ENCODE data around the gene ETS2. TPM values are rescaled to one million over a fixed set of nuclear protein-coding genes. Genes with fewer than 3 reads are reported as not detected.

Gene ETS2
- total RNA-seq, 4 donors from 2014 or later = 72.6 to 147 (median 98.5) TPM

DNA sequence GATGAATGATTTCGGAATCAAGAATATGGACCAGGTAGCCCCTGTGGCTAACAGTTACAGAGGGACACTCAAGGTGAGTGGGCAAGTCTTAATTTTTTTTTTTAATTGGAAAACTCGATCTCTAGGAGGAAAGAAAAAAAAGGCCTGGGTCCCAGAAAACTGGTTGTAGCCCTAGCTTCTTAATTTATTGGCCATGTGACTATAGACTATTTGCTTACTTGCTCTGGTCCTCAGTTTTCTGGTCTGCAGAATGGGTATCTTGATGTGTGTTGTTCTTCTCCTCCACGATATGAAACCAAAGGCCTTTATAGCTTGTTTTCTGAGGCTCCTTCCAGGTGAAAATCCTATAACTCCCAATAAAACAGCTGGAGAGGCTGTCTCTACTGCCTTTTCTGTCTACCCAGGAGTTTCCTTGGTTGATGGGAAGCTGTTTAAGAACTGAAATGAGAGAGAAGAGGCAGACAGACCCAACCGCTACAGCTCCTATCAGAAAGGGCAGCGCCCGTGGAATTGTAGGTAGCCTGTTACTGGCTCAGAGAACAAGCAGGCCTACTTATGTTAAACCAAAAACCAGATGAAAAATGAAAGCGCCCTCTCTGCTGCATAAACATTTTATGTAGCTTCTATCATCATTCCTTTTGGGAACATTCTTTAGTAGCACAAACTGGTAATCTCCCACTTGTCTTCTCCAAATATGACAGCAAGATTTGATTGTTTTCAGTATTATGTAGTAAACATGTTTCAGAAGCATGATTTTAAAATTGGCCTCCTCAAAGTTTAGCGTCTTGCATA, 4.5 kb downstream of the ETS2 start:
- Histone ChIP-seq H3K4me1 (no peaks in the 10 kb centered on the region), H3K36me3 (no peaks in the 10 kb centered on the region), H3K27ac (peak overlapping the region; percentile 94 to 98), H3K9me3 (no peaks in the 10 kb centered on the region), H3K4me3 (no peak overlapping the region), H3K27me3 (no peaks in the 10 kb centered on the region)
- intact Hi-C loops (cut with DNase I; ENCODE audit: low total_unique reads) = no loop called here
- no peak for DNase-seq
- TF ChIP-seq, protein P1, sequence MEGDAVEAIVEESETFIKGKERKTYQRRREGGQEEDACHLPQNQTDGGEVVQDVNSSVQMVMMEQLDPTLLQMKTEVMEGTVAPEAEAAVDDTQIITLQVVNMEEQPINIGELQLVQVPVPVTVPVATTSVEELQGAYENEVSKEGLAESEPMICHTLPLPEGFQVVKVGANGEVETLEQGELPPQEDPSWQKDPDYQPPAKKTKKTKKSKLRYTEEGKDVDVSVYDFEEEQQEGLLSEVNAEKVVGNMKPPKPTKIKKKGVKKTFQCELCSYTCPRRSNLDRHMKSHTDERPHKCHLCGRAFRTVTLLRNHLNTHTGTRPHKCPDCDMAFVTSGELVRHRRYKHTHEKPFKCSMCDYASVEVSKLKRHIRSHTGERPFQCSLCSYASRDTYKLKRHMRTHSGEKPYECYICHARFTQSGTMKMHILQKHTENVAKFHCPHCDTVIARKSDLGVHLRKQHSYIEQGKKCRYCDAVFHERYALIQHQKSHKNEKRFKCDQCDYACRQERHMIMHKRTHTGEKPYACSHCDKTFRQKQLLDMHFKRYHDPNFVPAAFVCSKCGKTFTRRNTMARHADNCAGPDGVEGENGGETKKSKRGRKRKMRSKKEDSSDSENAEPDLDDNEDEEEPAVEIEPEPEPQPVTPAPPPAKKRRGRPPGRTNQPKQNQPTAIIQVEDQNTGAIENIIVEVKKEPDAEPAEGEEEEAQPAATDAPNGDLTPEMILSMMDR (IDR thresholded peaks at IDR 0.05) = no peak
- TF ChIP-seq POLR2A (IDR thresholded peaks at IDR 0.05) = no peak

DNA sequence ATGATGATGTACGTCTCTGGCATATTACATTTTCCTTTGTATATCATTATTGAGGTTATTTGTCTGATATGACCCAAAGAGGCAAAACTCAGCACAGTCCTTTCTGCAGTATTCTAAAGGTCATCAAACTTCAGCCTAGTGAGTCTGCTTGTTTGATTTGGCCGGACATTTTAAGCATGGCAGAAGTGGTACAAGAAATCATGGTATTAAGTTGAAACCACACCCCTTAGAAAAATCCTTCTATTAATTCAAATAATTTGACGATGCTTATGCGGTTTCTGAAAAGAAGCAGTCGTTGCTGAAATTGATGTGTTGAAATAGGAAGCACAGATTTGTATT, 5.1 kb downstream of the ETS2 start:
- Histone ChIP-seq H3K9me3 (no peaks in the 10 kb centered on the region), H3K27me3 (no peaks in the 10 kb centered on the region), H3K4me3 (no peak overlapping the region), H3K27ac (peak overlapping the region; percentile 94 to 98), H3K4me1 (no peaks in the 10 kb centered on the region), H3K36me3 (no peaks in the 10 kb centered on the region)
- TF ChIP-seq, protein P1 (IDR thresholded peaks at IDR 0.05) = no peak
- no peak for TF ChIP-seq POLR2A (IDR thresholded peaks at IDR 0.05)
- intact Hi-C loops (cut with DNase I; ENCODE audit: low total_unique reads) = no loop called here
- DNase-seq = no peak

DNA sequence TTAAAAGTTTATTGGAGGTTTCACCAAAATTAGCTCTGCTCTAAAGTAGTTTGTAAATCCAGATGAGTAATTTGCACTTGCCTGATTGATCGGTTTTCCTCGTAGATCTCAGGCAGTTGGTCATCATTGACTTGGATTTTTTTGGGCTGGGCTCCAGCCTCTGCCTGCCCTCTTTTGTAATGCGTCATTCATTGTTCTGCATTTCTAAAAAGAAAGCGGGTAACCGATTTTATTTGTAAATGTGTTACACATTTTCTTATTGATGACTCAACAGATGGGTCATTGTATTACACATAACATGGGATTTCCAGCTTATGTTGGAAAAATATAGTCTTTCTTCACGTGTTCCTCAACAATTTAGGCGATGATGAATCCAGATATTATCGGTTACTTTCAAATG, 5.5 kb downstream of the ETS2 start:
- intact Hi-C loops (cut with DNase I; ENCODE audit: low total_unique reads) = no loop called here
- DNase-seq = no peak
- Histone ChIP-seq H3K27ac (peak overlapping the region in 1 of 2 donors; percentile 94), H3K27me3 (no peaks in the 10 kb centered on the region), H3K4me3 (no peak overlapping the region), H3K9me3 (no peaks in the 10 kb centered on the region), H3K36me3 (no peaks in the 10 kb centered on the region), H3K4me1 (no peaks in the 10 kb centered on the region)
- no peak for TF ChIP-seq POLR2A (IDR thresholded peaks at IDR 0.05)
- TF ChIP-seq, protein P1 (IDR thresholded peaks at IDR 0.05) = no peak

DNA sequence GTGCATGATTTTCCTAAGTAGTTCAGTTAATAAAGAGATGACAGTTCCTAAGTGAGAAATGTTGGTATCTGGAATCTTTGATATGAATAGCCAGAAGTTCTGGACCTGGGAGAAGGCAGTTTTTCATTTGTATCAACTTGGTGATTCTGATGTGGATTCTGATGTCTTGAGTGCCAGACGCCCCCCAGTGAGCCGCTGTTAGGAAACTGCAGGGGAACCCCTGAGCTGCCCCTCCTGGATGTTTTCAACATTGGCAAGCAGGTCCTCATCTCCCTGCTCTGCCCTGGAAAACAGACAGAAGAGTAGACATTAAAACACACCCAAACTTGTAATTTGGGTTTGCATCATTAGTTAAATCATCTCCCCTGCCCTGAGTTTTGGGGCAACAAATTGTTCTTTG, 7.4 kb downstream of the ETS2 start:
- Histone ChIP-seq H3K27ac (peak overlapping the region in 1 of 2 donors; percentile 94), H3K4me1 (no peaks in the 10 kb centered on the region), H3K27me3 (no peaks in the 10 kb centered on the region), H3K4me3 (no peak overlapping the region), H3K9me3 (no peaks in the 10 kb centered on the region), H3K36me3 (no peaks in the 10 kb centered on the region)
- DNase-seq = no peak
- TF ChIP-seq, protein P1 (IDR thresholded peaks at IDR 0.05) = no peak
- no peak for TF ChIP-seq POLR2A (IDR thresholded peaks at IDR 0.05)
- intact Hi-C loops (cut with DNase I; ENCODE audit: low total_unique reads) = no loop called here

DNA sequence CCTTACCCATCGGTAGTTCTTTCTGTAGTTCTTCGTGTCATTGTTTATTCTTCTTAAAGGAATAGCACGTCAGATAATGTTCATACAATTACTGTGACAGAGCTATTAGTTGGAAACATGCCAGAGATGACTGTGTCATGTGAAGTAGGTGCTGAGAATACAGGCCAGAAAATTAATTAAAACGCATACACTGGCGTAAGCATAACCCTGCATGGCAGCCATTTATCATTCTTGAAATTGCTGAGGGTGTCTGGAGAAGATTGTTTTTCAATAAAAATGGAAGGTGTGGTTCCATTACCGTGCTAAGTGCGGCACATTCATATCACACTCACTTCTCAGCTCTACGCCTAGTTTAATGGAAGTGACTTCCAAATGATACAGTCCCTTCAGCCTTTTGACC, 7.8 kb downstream of the ETS2 start:
- Histone ChIP-seq H3K27ac (peak overlapping the region in 1 of 2 donors; percentile 94), H3K36me3 (no peaks in the 10 kb centered on the region), H3K4me3 (no peak overlapping the region), H3K9me3 (no peaks in the 10 kb centered on the region), H3K4me1 (no peaks in the 10 kb centered on the region), H3K27me3 (no peaks in the 10 kb centered on the region)
- intact Hi-C loops (cut with DNase I; ENCODE audit: low total_unique reads) = no loop called here
- TF ChIP-seq, protein P1 (IDR thresholded peaks at IDR 0.05) = no peak
- no peak for TF ChIP-seq POLR2A (IDR thresholded peaks at IDR 0.05)
- DNase-seq = no peak
